OCI-LY7 (cell line): Measurements from ENCODE around the gene SLC8B1. TPM values are rescaled to one million over a fixed set of nuclear protein-coding genes. Genes with fewer than 3 reads are reported as not detected.

Experiments
- BruUV-seq: library from RNA; stranded (reverse); fragments of 400-500 nt; replicated peaks from 2 replicates; lab custom pipeline; 2021; lab: Mats Ljungman, UMichigan
- CTCF ChIA-PET: fragments of 300-600 bp; sonication (Branson Sonifier 250); formaldehyde crosslinking; loops from one replicate; lab custom pipeline; 2022; ENCODE audit warnings: antibody characterized with exemption; ENCODE audit not compliant: unreplicated experiment; lab: Charles Lee
- POLR2A ChIA-PET: fragments of 300-600 bp; sonication (Branson Sonifier 250); formaldehyde crosslinking; loops from one replicate; lab custom pipeline; 2022; ENCODE audit warnings: antibody characterized with exemption; lab: Charles Lee
- DNase-seq: peaks from one replicate; pipeline ENCODE4 v3.0.0-alpha.2; 2015; ENCODE audit warnings: low spot score
- H2AFZ ChIP-seq: fragments of 200-600 bp; sonication (generic), shearing (Covaris generic); 2 replicates; pipeline ENCODE4 v1.6.1; 2014; ENCODE audit warnings: mild to moderate bottlenecking, antibody characterized with exemption, low read length, moderate library complexity
- H3K27ac ChIP-seq: fragments of 200-600 bp; sonication (generic); 2 replicates; pipeline ENCODE4 v1.5.1; 2014; ENCODE audit warnings: mixed run types, low read depth, mild to moderate bottlenecking, moderate library complexity, low read length, inconsistent platforms; ENCODE audit not compliant: poor library complexity, severe bottlenecking
- H3K36me3 ChIP-seq: fragments of 200-600 bp; sonication (generic); 2 replicates; pipeline ENCODE4 v1.6.1; 2014; ENCODE audit warnings: mild to moderate bottlenecking, antibody characterized with exemption, low read length, moderate library complexity, mixed read lengths; ENCODE audit not compliant: insufficient read depth
- H3K4me1 ChIP-seq: fragments of 200-600 bp; sonication (generic); 2 replicates; pipeline ENCODE4 v1.5.1; 2014; ENCODE audit warnings: mild to moderate bottlenecking, low read length; ENCODE audit not compliant: insufficient read depth, poor library complexity, severe bottlenecking
- H3K4me2 ChIP-seq: fragments of 200-600 bp; sonication (generic); 2 replicates; pipeline ENCODE4 v1.6.1; 2014; ENCODE audit warnings: mild to moderate bottlenecking, low read length
- H3K4me3 ChIP-seq: fragments of 200-600 bp; sonication (generic); 2 replicates; pipeline ENCODE4 v1.5.1; 2014; ENCODE audit warnings: mild to moderate bottlenecking, low read depth, low read length; ENCODE audit not compliant: poor library complexity, severe bottlenecking
- H3K79me2 ChIP-seq: fragments of 200-600 bp; sonication (generic); 2 replicates; pipeline ENCODE4 v1.6.1; 2016; ENCODE audit warnings: low read depth, mild to moderate bottlenecking, low read length, moderate library complexity, mixed read lengths; ENCODE audit not compliant: insufficient read depth
- H3K9me2 ChIP-seq: fragments of 200-600 bp; sonication (generic); 2 replicates; pipeline ENCODE4 v1.6.1; 2016; ENCODE audit warnings: mild to moderate bottlenecking, low read length, mixed read lengths; ENCODE audit not compliant: insufficient read depth
- H3K9me3 ChIP-seq: fragments of 200-600 bp; sonication (generic); 2 replicates; pipeline ENCODE4 v1.6.1; 2014; ENCODE audit warnings: mild to moderate bottlenecking, mixed run types, low read length, mixed read lengths
- H4K20me1 ChIP-seq: fragments of 200-600 bp; sonication (generic); 2 replicates; pipeline ENCODE4 v1.6.1; 2014; ENCODE audit warnings: mild to moderate bottlenecking, antibody characterized with exemption, low read length, moderate library complexity, mixed read lengths; ENCODE audit not compliant: insufficient read depth
- EZH2phosphoT487 ChIP-seq: fragments of 200-600 bp; sonication (generic); IDR thresholded peaks from 2 replicates; pipeline ENCODE4 v1.6.1; 2018; ENCODE audit warnings: low read depth, borderline replicate concordance, mild to moderate bottlenecking, mixed run types, antibody characterized with exemption, low read length, moderate library complexity, mixed read lengths
- intact Hi-C: fragments of 100-400 bp; cut with micrococcal nuclease; formaldehyde crosslinking; loops from one replicate; pipeline ENCODE4 v1.10.0; 2022; ENCODE audit not compliant: unreplicated experiment
- total RNA-seq, 2 experiments: library from RNA; depleted of rRNA in 1 of 2; stranded (reverse); fragments of >200 nt in 1 of 2; shearing (Covaris generic) in 1 of 2; gene quantifications; 2 replicates each; pipeline ENCODE4 v1.2.3, GENCODE V29; 2014 to 2022
- TF ChIP-seq, protein P1 (sequence below): fragments of 200-600 bp; sonication (generic); conservative IDR thresholded peaks from 2 replicates; pipeline ENCODE4 v1.5.1; 2014; ENCODE audit warnings: mild to moderate bottlenecking, antibody characterized with exemption, low read length, moderate library complexity, mixed read lengths

The SLC8B1 gene
- total RNA-seq, 2 experiments from 2014 or later = 47.1 to 57.2 TPM

GRCh38 chr12:113253532-113254285 lies 81.2 kb downstream of the SLC8B1 start:
- TF ChIP-seq EZH2phosphoT487 = no peak
- TF ChIP-seq, protein P1, sequence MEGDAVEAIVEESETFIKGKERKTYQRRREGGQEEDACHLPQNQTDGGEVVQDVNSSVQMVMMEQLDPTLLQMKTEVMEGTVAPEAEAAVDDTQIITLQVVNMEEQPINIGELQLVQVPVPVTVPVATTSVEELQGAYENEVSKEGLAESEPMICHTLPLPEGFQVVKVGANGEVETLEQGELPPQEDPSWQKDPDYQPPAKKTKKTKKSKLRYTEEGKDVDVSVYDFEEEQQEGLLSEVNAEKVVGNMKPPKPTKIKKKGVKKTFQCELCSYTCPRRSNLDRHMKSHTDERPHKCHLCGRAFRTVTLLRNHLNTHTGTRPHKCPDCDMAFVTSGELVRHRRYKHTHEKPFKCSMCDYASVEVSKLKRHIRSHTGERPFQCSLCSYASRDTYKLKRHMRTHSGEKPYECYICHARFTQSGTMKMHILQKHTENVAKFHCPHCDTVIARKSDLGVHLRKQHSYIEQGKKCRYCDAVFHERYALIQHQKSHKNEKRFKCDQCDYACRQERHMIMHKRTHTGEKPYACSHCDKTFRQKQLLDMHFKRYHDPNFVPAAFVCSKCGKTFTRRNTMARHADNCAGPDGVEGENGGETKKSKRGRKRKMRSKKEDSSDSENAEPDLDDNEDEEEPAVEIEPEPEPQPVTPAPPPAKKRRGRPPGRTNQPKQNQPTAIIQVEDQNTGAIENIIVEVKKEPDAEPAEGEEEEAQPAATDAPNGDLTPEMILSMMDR = no peak
- Histone ChIP-seq H3K4me2 (no peak overlapping the region), H2AFZ (no peak overlapping the region), H3K36me3 (peaks cover 83% of the 10 kb centered on the region), H4K20me1 (no peaks in the 10 kb centered on the region), H3K79me2 (peaks cover 3% of the 10 kb centered on the region; the same call in 1 of the 2 replicates), H3K9me2 (no peaks in the 10 kb centered on the region), H3K27ac (no peak overlapping the region), H3K4me1 (peaks cover 20% of the 10 kb centered on the region), H3K4me3 (no peak overlapping the region), H3K9me3 (no peaks in the 10 kb centered on the region)
- DNase-seq = no peak
- CTCF ChIA-PET = no interaction called here
- intact Hi-C loops = no loop called here
- BruUV-seq = no TSS peak
- POLR2A ChIA-PET = interaction anchor here (1.1 to 1.9 kb wide), 3 partner anchors 11 to 32 kb away, joined by 3 to 5 read pairs (median 4); no protein-coding TSS in a partner anchor

- Histone ChIP-seq H3K4me1 (peaks cover 22% of the 10 kb centered on the region), H3K9me2 (no peaks in the 10 kb centered on the region), H3K4me2 (no peak overlapping the region), H3K79me2 (peaks cover 3% of the 10 kb centered on the region; the same call in 1 of the 2 replicates), H3K4me3 (no peak overlapping the region), H3K27ac (no peak overlapping the region), H3K36me3 (peaks cover 89% of the 10 kb centered on the region), H3K9me3 (no peaks in the 10 kb centered on the region), H4K20me1 (no peaks in the 10 kb centered on the region), H2AFZ (no peak overlapping the region)
- DNase-seq = no peak
- BruUV-seq = no TSS peak
- POLR2A ChIA-PET = no interaction called here
- intact Hi-C loops = no loop called here
- CTCF ChIA-PET = no interaction called here
- TF ChIP-seq, protein P1 = no peak
- TF ChIP-seq EZH2phosphoT487 = no peak
Measured at GRCh38 chr12:113252494-113252893, 82.4 kb downstream of the SLC8B1 start.
